Mammary epithelial cell (primary cell): ENCODE data around the gene LCE3B.

Experiments
- CTCF ChIP-seq, 2 donors: IDR thresholded peaks in 1 of 2; conservative IDR thresholded peaks in 1 of 2; 2 replicates each; pipeline ENCODE4 v1.5.1; 2011 to 2012; ENCODE audit warnings: inconsistent platforms in 2 of 2, low read length in 2 of 2, mild to moderate bottlenecking in 2 of 2, control low read depth in 1 of 2, low read depth in 1 of 2; ENCODE audit not compliant: insufficient read depth in 1 of 2; ENCODE audit errors: extremely low read depth in 1 of 2
- EZH2 ChIP-seq: IDR thresholded peaks from 2 replicates; pipeline ENCODE4 v1.6.1; 2012; ENCODE audit warnings: low read length, inconsistent platforms, borderline replicate concordance

- TF ChIP-seq CTCF (conservative IDR thresholded peaks at IDR 0.05 in 1 of 2, IDR thresholded peaks at IDR 0.05 in 1 of 2; ENCODE audit: extremely low read depth in 1 of 2, insufficient read depth in 1 of 2, low read depth in 1 of 2, low read length in 2 of 2) (no peak), EZH2 (no peak)
These were observed 44.1 kb downstream of the LCE3B start for GRCh38 chr1:152657677-152658076.
